GM12864 (cell line): ENCODE measurements around the gene SHE.

Source experiments
- DNase-seq: peaks from one replicate; pipeline ENCODE4 v3.0.0-alpha.2; 2011; ENCODE audit warnings: low read depth
- H3K4me3 ChIP-seq: 2 replicates; pipeline ENCODE4 v1.5.1; 2011; ENCODE audit warnings: mild to moderate bottlenecking, low read depth, low read length, control low read depth
- CTCF ChIP-seq: IDR thresholded peaks from 2 replicates; pipeline ENCODE4 v1.5.1; 2011; ENCODE audit warnings: low read depth, mild to moderate bottlenecking, moderate library complexity, low read length, control low read depth, inconsistent platforms; ENCODE audit errors: missing control alignments

SHE gene

DNA sequence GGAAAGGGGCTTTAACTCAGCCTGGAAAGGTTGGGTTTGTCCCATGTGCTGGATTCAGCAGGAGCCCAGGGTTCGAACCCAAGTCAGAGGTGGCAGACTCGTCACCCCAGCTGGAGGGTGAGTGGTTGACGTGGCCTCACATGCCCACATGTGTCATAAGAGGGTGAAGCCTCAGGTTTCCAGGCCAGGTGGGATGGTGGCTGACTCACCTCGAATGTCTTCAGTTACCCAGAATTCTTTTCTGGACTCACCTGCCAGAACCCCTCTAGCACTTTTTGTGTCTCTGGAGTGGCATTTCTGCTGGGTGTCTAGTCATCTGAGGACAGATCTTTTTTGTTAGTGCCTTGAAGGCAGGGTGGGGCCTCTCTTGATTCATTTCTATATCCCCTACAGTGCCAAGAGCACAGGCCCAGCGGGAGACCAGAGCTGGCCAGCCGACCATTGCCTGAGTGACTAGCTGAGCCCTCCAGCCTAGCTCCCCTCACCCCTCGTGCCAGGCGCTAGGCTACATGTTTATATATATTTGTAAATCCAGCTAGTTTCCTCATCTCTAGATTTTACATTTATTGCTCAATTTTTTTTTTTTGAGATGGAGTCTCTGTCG is 68.9 kb downstream of the SHE start:
- no peak for TF ChIP-seq CTCF

GRCh38 chr1:154431586-154432373 is 70.4 kb downstream of the SHE start:
- no peak overlapping the region for H3K4me3 ChIP-seq
- TF ChIP-seq CTCF, result no peak
- DNase-seq, result no peak

More for the DNA sequence above, 68.9 kb downstream of the SHE start:
- no peak for DNase-seq
- H3K4me3 ChIP-seq, result no peak overlapping the region

DNA sequence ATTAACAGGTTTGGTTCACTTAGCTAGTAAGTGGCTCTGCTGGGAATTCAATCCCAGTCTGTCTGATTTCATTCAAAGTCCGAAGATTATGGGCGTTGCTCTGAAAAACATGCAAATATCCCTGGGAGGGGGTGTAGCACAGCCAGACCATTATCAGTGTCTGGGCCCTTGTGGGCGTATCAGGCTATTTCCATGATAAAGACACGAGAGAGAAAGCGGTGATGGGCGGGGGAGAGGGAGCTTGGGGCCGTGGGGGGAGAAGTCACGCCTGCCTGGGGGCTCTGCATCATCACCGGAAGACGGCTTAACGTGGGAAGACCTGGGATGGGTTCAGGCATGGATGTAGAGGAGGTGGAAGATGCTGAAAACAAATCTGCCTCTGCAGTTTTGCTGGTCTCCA is 71.3 kb downstream of the SHE start:
- no peak overlapping the region for H3K4me3 ChIP-seq
- TF ChIP-seq CTCF, result no peak
- DNase-seq, result no peak

DNA sequence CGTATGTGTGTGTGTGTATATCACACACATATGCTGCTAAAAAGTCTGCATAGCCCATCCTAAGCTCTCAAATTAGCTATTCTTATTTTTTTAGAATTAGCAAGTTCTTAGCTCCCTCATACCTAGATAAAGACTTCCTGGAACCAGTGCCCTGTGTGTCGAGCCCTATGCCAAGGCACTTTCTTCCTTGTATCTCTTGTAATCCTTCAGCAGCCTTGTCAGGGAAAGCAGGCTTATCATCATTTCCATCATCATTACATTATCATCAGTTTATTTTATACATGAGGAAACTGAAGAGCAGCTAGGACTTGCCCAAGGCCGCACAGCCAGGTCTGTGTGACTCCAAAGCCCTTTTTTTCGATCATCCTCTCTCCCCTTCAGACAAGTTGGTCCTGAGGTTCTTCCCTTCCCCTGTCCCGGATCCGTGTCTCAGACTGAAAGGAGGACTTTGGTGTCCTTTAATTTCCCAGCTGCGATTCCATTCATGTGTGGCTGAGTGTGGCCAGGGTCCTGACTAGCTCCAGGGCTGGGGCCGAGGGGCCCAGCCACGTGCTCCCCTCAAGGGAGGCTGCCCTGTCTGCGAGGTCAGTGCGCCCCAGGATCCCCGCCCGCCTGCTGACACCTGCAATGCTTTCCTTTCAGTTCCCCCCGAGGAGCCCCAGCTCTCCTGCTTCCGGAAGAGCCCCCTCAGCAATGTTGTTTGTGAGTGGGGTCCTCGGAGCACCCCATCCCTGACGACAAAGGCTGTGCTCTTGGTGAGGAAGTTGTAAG is 72.2 kb downstream of the SHE start:
- TF ChIP-seq CTCF, result no peak
- H3K4me3 ChIP-seq, result no peak overlapping the region
- DNase-seq, result no peak
